Articular chondrocyte of knee joint (primary cell): ENCODE results near the gene CDX1. TPM values are rescaled to one million over a fixed set of nuclear protein-coding genes. Genes with fewer than 3 reads are reported as not detected.

ENCODE experiments used
- total RNA-seq: library from RNA; depleted of rRNA; stranded (reverse); fragments of >200 nt; gene quantifications from 2 replicates; pipeline ENCODE4 v1.2.3, GENCODE V29; 2012

The CDX1 gene
- 0.22 TPM in 1 of 2 replicates, not detected in the other for total RNA-seq

DNA sequence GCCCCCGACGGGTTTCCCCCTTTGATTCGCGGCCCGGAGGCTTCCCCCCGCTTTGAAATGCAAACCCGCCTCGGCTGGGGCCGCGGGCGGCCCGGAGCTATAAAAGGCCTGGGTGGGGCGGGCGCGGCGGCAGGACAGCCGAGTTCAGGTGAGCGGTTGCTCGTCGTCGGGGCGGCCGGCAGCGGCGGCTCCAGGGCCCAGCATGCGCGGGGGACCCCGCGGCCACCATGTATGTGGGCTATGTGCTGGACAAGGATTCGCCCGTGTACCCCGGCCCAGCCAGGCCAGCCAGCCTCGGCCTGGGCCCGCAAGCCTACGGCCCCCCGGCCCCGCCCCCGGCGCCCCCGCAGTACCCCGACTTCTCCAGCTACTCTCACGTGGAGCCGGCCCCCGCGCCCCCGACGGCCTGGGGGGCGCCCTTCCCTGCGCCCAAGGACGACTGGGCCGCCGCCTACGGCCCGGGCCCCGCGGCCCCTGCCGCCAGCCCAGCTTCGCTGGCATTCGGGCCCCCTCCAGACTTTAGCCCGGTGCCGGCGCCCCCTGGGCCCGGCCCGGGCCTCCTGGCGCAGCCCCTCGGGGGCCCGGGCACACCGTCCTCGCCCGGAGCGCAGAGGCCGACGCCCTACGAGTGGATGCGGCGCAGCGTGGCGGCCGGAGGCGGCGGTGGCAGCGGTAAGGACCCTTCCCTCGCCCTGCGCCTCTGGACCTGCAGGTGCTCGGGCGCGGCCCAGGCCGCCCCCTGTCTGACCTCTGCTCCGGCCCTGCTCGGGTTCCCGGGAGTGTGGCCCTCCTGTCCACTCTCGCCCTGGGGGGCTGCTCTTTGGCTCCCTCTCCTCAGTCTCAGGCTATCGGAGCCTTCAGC, at the start of gene CDX1:
Gene CDX1, plus strand, starts transcription at position 129 of the 862 bp plus-strand sequence. Its CDS starts 99 bp downstream, at position 228.

DNA sequence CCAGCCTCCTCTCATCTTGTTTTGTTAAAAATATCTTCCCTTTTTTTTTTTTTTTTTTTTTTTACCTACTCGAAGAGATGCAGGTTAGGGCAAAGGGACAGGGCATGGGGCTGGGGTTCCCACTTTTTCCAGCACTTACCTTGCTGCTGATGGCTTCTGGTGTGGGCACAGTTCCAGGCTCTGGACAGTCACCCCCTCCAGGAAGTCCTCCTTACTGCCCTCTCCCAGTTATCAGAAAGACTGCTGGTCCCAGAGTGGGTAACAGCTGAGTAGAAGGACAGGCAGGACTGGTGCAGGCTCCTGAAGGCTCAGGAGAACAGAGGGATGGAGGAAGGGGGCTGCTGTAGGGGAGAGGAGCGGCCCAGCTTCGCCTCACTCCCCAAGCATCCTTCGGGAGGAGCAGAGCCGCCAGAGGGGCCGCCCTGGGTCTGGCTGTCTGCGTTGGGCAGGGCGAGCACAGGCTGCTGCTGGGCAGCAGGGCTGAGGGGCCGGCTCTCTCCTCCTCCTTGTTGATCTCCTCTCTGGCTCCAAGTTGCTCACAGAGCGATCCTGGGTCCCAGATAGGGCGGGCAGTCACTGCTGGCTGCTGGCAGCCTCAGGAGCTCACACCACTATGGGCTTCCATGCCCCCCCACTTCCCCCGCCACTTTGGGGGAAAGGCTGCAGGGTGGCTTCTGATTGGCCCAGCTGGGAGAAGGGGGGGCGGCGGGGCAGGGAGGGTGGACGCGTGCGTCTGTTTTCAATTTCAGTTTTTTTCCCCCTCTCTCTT, 11.1 kb upstream of the CDX1 start, which contains the start of gene PDGFRB:
Gene PDGFRB, minus strand, starts transcription at position 588 of the 769 bp plus-strand sequence. CDS start 18,798 bp downstream, outside the sequence.

DNA sequence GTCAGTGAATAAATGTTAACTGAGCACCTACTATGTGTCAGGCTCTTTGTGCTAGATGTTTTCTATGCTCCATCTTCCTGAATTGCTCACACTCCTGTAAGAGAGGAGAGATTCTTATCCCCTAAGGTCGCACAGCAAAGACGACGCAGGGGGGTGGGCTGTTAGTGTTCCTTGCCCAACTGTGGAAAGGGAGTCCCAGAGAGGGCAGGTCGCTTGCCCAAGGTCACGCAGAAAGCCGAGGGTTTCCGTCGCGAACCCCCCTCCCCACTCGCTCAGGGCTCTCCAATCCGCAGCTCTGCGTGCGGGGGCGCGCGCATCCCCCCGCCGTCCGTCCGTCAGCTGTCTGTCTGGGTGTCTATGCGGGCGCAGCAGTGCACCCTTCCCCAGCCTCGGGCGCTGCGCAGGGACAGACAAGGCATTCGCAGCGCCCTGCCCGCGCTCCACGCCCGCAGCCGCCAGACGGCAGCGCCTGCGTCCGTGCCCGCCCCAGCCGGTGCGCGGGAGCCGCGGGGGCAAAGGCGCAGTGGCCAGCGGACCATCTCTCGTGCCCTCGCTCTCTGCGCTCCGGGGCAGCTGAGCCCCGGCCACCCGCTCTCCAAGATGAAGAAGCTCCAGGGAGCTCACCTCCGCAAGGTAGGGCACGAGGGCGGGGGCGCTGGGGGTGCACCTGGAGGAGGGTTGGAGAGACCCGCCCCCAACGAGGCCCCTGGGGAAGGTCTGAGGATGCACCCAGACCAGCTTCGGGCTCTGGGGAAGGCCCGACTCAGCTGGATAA, 23.3 kb downstream of the CDX1 start, which contains the start of gene SLC6A7:
Gene SLC6A7, plus strand, starts transcription at position 335 of the 775 bp plus-strand sequence. Its CDS starts 266 bp downstream, at position 601.

Other genes starting within 250 kb of the CDX1 start
- not detected in 2 replicates for gene PDE6A, start 222.0 kb upstream of the CDX1 start, total RNA-seq
- 16.5 and 21.0 TPM in 2 replicates for gene SLC26A2, start 206.0 kb upstream of the CDX1 start, total RNA-seq
- gene TIGD6, start 166.1 kb upstream of the CDX1 start, total RNA-seq = 6.7 and 7.8 TPM in 2 replicates
- gene HMGXB3, start 166.0 kb upstream of the CDX1 start, total RNA-seq = 32.0 and 38.5 TPM in 2 replicates
- not detected in 2 replicates for gene CSF1R, start 80.2 kb upstream of the CDX1 start, total RNA-seq
- gene PDGFRB, start 10.9 kb upstream of the CDX1 start, total RNA-seq = 111 and 137 TPM in 2 replicates
- not detected in 2 replicates for gene SLC6A7, start 23.3 kb downstream of the CDX1 start, total RNA-seq
- 0.78 and 0.86 TPM in 2 replicates for gene CAMK2A, start 123.0 kb downstream of the CDX1 start, total RNA-seq
- gene ARSI, start 136.1 kb downstream of the CDX1 start, total RNA-seq = 7.2 and 8.0 TPM in 2 replicates
- gene TCOF1, start 190.9 kb downstream of the CDX1 start, total RNA-seq = 8.8 and 10.8 TPM in 2 replicates
- gene CD74, start 246.1 kb downstream of the CDX1 start, total RNA-seq = 2.0 and 5.9 TPM in 2 replicates